Naive B cell (primary cell): ENCODE data around the gene ILDR1. TPM values are rescaled to one million over a fixed set of nuclear protein-coding genes. Genes with fewer than 3 reads are reported as not detected.
"Not testable (repeated sequence)": the region's sequence is repeated elsewhere in the genome, so short reads cannot be mapped to it uniquely, and the experiment has no call there.

Source experiments
- ATAC-seq, 2 donors: fragments of 150-1000 bp; cut with Tn5 transposase; 2 replicates each; pipeline ENCODE4 v1.10.0; 2021; ENCODE audit warnings: low read depth in 2 of 2, mild to moderate bottlenecking in 2 of 2, moderate library complexity in 2 of 2
- DNase-seq: peaks from one replicate; pipeline ENCODE4 v3.0.0; 2022
- H3K27ac Mint-ChIP-seq, 6 donors: one replicate each; pipeline ENCODE4 v1.8.0; 2020 to 2022; ENCODE audit warnings: mild to moderate bottlenecking in 6 of 6, mixed read lengths in 6 of 6, moderate library complexity in 5 of 6, inconsistent platforms in 2 of 6
- H3K27me3 Mint-ChIP-seq, 3 donors: one replicate each; pipeline ENCODE4 v1.8.0; 2021 to 2022; ENCODE audit warnings: mixed read lengths in 3 of 3, mild to moderate bottlenecking in 1 of 3
- H3K36me3 Mint-ChIP-seq, 2 donors: one replicate each; pipeline ENCODE4 v1.8.0; 2020 to 2022; ENCODE audit warnings: mixed read lengths in 2 of 2, inconsistent platforms in 1 of 2, mild to moderate bottlenecking in 1 of 2
- H3K4me1 Mint-ChIP-seq, 3 donors: one replicate each; pipeline ENCODE4 v1.8.0; 2020 to 2022; ENCODE audit warnings: mixed read lengths in 3 of 3, inconsistent platforms in 1 of 3, mild to moderate bottlenecking in 1 of 3, moderate library complexity in 1 of 3
- H3K4me3 Mint-ChIP-seq, 8 donors: one replicate each; pipeline ENCODE4 v1.8.0; 2020 to 2022; ENCODE audit warnings: mild to moderate bottlenecking in 8 of 8, mixed read lengths in 8 of 8, moderate library complexity in 8 of 8, inconsistent platforms in 2 of 8
- H3K9me3 Mint-ChIP-seq, 7 donors: one replicate each; pipeline ENCODE4 v1.8.0; 2020 to 2022; ENCODE audit warnings: mixed read lengths in 7 of 7, mild to moderate bottlenecking in 5 of 7, inconsistent platforms in 2 of 7, moderate library complexity in 1 of 7
- polyA plus RNA-seq, 6 donors: library from polyadenylated mRNA; unstranded; fragments of 300-500 nt; fragmentation: Illumina TruSeq; gene quantifications; one replicate each; pipeline ENCODE4 v1.2.3, GENCODE V29; 2021; ENCODE audit warnings: low read depth in 6 of 6

ILDR1 gene
- 1 to 10 TPM in 2 of 6 donors, under 1 TPM in 3, not detected in 1; 0.18 to 1.6 (median 0.67) TPM for polyA plus RNA-seq

GRCh38 chr3:122021811-122022401, at the start of gene ILDR1:
TSS of gene ILDR1 (minus strand) at chr3:122022247. CDS start at chr3:122022077, 170 bp downstream.
- peak; percentile 87 to 88 for ATAC-seq
- peaks cover 0 to 2% (median 0%) of the 10 kb centered on the region in 7 donors for H3K9me3 Mint-ChIP-seq
- H3K36me3 Mint-ChIP-seq = no peaks in the 10 kb centered on the region
- DNase-seq = peak; percentile 55
- H3K27me3 Mint-ChIP-seq = no peaks in the 10 kb centered on the region
- H3K4me3 Mint-ChIP-seq = peak within 1 kb of the TSS; percentile 66 to 89 (median 84)
- peaks cover 26 to 38% (median 35%) of the 10 kb centered on the region in 3 donors for H3K4me1 Mint-ChIP-seq
- peak within 1 kb of the TSS in 5 of 6 donors; percentile 64 to 83 (median 74) for H3K27ac Mint-ChIP-seq

GRCh38 chr3:122067588-122068240, 45.7 kb upstream of the ILDR1 start:
- DNase-seq (no peak), ATAC-seq (peak; percentile 41 to 58)
- Mint-ChIP-seq H3K36me3 (no peaks in the 10 kb centered on the region), H3K27me3 (no peaks in the 10 kb centered on the region), H3K9me3 (peaks cover 0 to 2% (median 0%) of the 10 kb centered on the region in 7 donors), H3K4me1 (peaks cover 23 to 41% (median 32%) of the 10 kb centered on the region in 3 donors), H3K27ac (peak overlapping the region in 4 of 6 donors; percentile 30 to 70 (median 48)), H3K4me3 (peak overlapping the region in 3 of 8 donors; percentile 4 to 46 (median 43))

DNA sequence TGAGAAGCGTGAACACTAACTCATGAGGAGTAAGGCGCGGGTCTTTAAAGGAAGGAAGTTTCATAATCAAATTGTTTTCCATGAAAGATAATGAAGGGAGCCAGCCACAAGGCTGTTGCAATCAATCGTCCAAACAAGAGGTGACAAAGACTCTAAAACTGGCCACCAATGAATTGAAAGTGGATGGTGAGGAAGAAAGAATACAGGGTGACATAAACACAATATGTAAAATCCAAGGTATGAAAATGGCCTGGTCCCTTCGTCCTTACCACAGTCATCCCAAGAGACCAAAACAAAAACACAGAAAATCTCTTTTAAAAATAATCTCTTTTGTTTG, 45.1 kb upstream of the ILDR1 start:
- H3K27me3 Mint-ChIP-seq = no peaks in the 10 kb centered on the region
- H3K9me3 Mint-ChIP-seq = peaks cover 0 to 2% (median 0%) of the 10 kb centered on the region in 7 donors
- DNase-seq (no peak), ATAC-seq (peak; percentile 27 to 49)
- H3K4me1 Mint-ChIP-seq = peaks cover 23 to 41% (median 32%) of the 10 kb centered on the region in 3 donors
- H3K27ac Mint-ChIP-seq = peak overlapping the region in 4 of 6 donors; percentile 1 to 70 (median 20)
- H3K4me3 Mint-ChIP-seq = peak overlapping the region in 3 of 8 donors; percentile 29 to 46 (median 43)
- H3K36me3 Mint-ChIP-seq = no peaks in the 10 kb centered on the region

- peak overlapping the region in 6 of 8 donors; percentile 0 to 46 (median 22) for H3K4me3 Mint-ChIP-seq
- no peaks in the 10 kb centered on the region for H3K36me3 Mint-ChIP-seq
- H3K27me3 Mint-ChIP-seq = no peaks in the 10 kb centered on the region
- peaks cover 23 to 41% (median 32%) of the 10 kb centered on the region in 3 donors for H3K4me1 Mint-ChIP-seq
- peak overlapping the region in 4 of 6 donors; percentile 1 to 70 (median 28) for H3K27ac Mint-ChIP-seq
- H3K9me3 Mint-ChIP-seq = no peaks in the 10 kb centered on the region
- DNase-seq (no peak), ATAC-seq (no peak)
Observed at GRCh38 chr3:122066331-122067213, 44.5 kb upstream of the ILDR1 start.

- Mint-ChIP-seq H3K27ac (peak overlapping the region in 2 of 6 donors; percentile 40 to 69), H3K9me3 (no peaks in the 10 kb centered on the region), H3K36me3 (peaks cover 1 to 3% of the 10 kb centered on the region in 2 donors), H3K4me1 (peaks cover 20 to 35% (median 28%) of the 10 kb centered on the region in 3 donors), H3K4me3 (no peak overlapping the region), H3K27me3 (peaks cover 0 to under 1% (median 0%) of the 10 kb centered on the region in 3 donors)
- ATAC-seq (no peak), DNase-seq (no peak)
Observed at GRCh38 chr3:122064326-122064725, 42.3 kb upstream of the ILDR1 start.

- ATAC-seq (peak; percentile 39 to 46), DNase-seq (no peak)
- Mint-ChIP-seq H3K9me3 (no peaks in the 10 kb centered on the region), H3K27me3 (peaks cover 0 to 4% (median 0%) of the 10 kb centered on the region in 3 donors), H3K36me3 (peaks cover 5 to 7% of the 10 kb centered on the region in 2 donors), H3K27ac (peak overlapping the region in 2 of 6 donors; percentile 40 to 69), H3K4me1 (peaks cover 20 to 35% (median 27%) of the 10 kb centered on the region in 3 donors), H3K4me3 (no peak overlapping the region)
Observed at GRCh38 chr3:122063908-122064307, 41.9 kb upstream of the ILDR1 start.

GRCh38 chr3:122060040-122060698, 38.1 kb upstream of the ILDR1 start:
- H3K4me1 Mint-ChIP-seq = peaks cover 12 to 16% (median 15%) of the 10 kb centered on the region in 3 donors
- no peak overlapping the region for H3K27ac Mint-ChIP-seq
- no peaks in the 10 kb centered on the region for H3K9me3 Mint-ChIP-seq
- peaks cover 18 to 19% of the 10 kb centered on the region in 2 donors for H3K36me3 Mint-ChIP-seq
- peaks cover 0 to 7% (median 6%) of the 10 kb centered on the region in 3 donors for H3K27me3 Mint-ChIP-seq
- H3K4me3 Mint-ChIP-seq = no peak overlapping the region
- ATAC-seq (no peak), DNase-seq (no peak)

DNA sequence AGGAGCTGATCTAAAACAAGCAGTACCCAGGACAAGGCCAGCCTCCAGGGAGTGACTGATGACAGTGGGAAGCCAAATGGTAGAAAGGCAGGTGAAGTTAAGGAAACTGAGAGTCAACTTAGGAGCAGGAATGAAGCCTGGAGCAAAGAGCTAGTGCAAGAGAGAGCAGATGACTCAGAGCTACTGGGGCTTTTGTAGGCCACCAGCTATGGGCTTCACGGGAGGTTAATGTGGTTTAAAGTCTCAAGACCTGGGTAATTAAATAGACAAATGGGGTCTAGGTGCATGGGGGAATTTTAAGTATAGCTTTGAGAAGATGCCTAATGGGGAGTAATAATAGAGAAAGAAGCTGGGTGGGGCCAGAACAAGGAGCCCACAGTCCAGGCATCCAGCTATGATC, 36.2 kb upstream of the ILDR1 start:
- Mint-ChIP-seq H3K9me3 (no peaks in the 10 kb centered on the region), H3K27ac (no peak overlapping the region), H3K27me3 (peaks cover 0 to 7% (median 6%) of the 10 kb centered on the region in 3 donors), H3K4me1 (peaks cover 9 to 20% (median 14%) of the 10 kb centered on the region in 3 donors), H3K4me3 (peak overlapping the region in 1 of 8 donors; percentile 30), H3K36me3 (peaks cover 18 to 19% of the 10 kb centered on the region in 2 donors)
- ATAC-seq (no peak), DNase-seq (no peak)

GRCh38 chr3:122057671-122058070, 35.6 kb upstream of the ILDR1 start:
- Mint-ChIP-seq H3K27me3 (peaks cover 0 to 7% (median 6%) of the 10 kb centered on the region in 3 donors), H3K4me1 (peaks cover 14 to 26% (median 20%) of the 10 kb centered on the region in 3 donors), H3K4me3 (no peak overlapping the region), H3K36me3 (peaks cover 18 to 19% of the 10 kb centered on the region in 2 donors), H3K9me3 (peaks cover 0 to 2% (median 0%) of the 10 kb centered on the region in 7 donors), H3K27ac (no peak overlapping the region)
- no peak for DNase-seq
- no peak for ATAC-seq

DNA sequence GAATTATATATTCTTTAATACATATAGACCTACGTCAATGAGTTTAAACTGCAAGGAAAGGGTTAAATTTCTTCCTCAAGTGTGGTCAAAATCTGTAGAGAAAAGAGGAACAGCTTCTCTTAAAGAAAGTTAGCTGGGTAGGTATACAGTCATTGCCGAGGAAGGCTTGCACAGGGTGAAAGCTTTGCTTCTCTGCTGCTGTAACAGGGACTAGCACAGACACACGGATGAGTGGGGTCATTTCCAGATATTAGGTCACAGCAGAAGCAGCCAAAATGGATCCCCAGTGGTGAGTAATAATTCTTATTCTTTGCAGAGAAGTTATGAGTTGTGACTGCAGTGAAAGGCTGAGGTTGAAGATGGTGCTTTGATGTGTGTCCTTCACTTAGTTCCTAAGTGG, 33.2 kb upstream of the ILDR1 start, which contains the start of gene CD86:
CD86 (plus strand) TSS at position 148 of the 400 bp plus-strand sequence; CDS start at position 276, 128 bp downstream.
- Mint-ChIP-seq H3K9me3 (peaks cover 0 to 3% (median 0%) of the 10 kb centered on the region in 7 donors), H3K4me3 (peak within 1 kb of the TSS; percentile 58 to 89 (median 78)), H3K4me1 (peaks cover 14 to 28% (median 20%) of the 10 kb centered on the region in 3 donors), H3K27ac (peak within 1 kb of the TSS; percentile 5 to 97 (median 76)), H3K27me3 (peaks cover 0 to 7% (median 6%) of the 10 kb centered on the region in 3 donors), H3K36me3 (peaks cover 18 to 19% of the 10 kb centered on the region in 2 donors)
- ATAC-seq (peak; percentile 85), DNase-seq (peak; percentile 49)

- peak overlapping the region in 1 of 8 donors; percentile 2 for H3K4me3 Mint-ChIP-seq
Observed at GRCh38 chr3:122052968-122053367, 30.9 kb upstream of the ILDR1 start.

DNA sequence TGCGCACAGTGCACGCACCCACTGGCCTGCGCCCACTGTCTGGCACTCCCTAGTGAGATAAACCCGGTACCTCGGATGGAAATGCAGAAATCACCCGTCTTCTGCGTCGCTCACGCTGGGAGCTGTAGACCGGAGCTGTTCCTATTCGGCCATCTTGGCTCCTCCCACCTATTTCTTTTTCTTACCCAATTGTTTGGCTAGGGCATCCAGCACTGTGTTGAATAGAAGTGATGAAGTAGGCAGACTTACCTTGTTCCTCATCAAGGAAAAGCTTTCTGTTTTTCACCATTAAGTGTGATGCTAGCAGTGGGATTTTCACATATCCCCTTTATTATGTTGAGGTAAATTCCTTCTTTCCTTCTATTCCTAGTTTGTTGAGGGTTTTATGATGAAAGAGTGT, 25.7 kb upstream of the ILDR1 start:
- ATAC-seq, H3K27ac Mint-ChIP-seq, H3K4me1 Mint-ChIP-seq, H3K36me3 Mint-ChIP-seq, H3K27me3 Mint-ChIP-seq, DNase-seq, H3K4me3 Mint-ChIP-seq, H3K9me3 Mint-ChIP-seq: not testable (repeated sequence)

More at GRCh38 chr3:122052968-122053367, 30.9 kb upstream of the ILDR1 start:
- Mint-ChIP-seq H3K27me3 (no peaks in the 10 kb centered on the region), H3K36me3 (peaks cover 3 to 4% of the 10 kb centered on the region in 2 donors), H3K27ac (peak overlapping the region in 5 of 6 donors; percentile 39 to 81 (median 80)), H3K9me3 (peaks cover 0 to 6% (median under 1%) of the 10 kb centered on the region in 7 donors), H3K4me1 (peaks cover 14 to 28% (median 20%) of the 10 kb centered on the region in 3 donors)
- ATAC-seq (peak; percentile 83 to 85), DNase-seq (peak; percentile 67)
